ENCODE measurements around the gene GPR39.

GPR39 gene

DNA sequence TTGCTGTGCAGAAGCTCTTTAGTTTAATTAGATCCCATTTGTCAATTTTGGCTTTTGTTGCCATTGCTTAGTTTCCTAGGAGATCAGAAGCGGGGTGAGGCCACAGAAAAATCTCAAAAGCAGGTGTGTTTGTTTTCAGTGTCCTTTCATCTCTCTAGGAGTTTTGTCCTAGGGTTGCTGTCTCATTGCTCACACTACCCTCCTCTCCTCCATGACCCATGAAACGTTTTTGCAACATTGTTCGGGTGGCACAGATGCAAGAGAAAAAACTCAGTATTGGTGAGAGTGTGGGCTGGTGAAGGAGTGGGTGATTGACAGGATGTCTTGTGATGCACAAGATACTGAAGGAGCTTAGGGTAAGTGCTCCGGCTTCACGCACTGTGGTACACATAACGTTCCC, 149.8 kb downstream of the GPR39 start:
- Histone ChIP-seq H3K36me3 (ENCODE audit: control insufficient read depth in 1 of 2, insufficient read depth in 2 of 2, low read length in 2 of 2) (no peaks in the 10 kb centered on the region), H3K9ac (ENCODE audit: low read depth in 1 of 2, low read length in 2 of 2) (no peak overlapping the region), H3K27me3 (ENCODE audit: control insufficient read depth in 1 of 2, insufficient read depth in 2 of 2, low read length in 2 of 2) (no peaks in the 10 kb centered on the region), H3K27ac (ENCODE audit: low read depth, low read length) (no peak overlapping the region), H3K4me1 (ENCODE audit: control insufficient read depth in 1 of 2, insufficient read depth in 2 of 2, low read length in 2 of 2) (no peaks in the 10 kb centered on the region), H3K9me3 (ENCODE audit: control insufficient read depth in 1 of 2, low read length in 2 of 2) (no peaks in the 10 kb centered on the region), H3K4me3 (ENCODE audit: low read depth in 1 of 2, low read length in 2 of 2) (no peak overlapping the region)

DNA sequence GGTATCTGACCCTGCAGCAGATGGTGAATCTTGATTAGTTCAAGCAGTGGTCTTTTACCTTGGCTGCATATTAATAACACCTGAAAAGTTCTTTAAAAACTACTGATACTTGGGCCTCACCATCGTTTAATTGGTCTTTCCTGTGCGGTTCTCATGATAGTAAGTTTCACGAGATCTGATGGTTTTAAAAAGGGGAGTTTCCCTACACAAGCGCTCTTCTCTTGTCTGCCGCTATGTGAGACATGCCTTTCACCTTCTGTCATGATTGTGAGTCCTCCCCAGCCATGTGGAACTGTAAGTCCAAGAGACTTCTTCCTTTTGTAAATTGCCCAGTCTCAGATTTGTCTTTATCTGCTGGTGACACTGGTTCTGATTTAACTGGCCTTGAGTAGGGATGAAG, 151.1 kb downstream of the GPR39 start:
- H3K4me3 ChIP-seq (ENCODE audit: low read depth in 1 of 2, low read length in 2 of 2): no peak overlapping the region
- no peak overlapping the region for H3K9ac ChIP-seq (ENCODE audit: low read depth in 1 of 2, low read length in 2 of 2)
- H3K9me3 ChIP-seq (ENCODE audit: control insufficient read depth in 1 of 2, low read length in 2 of 2): no peaks in the 10 kb centered on the region
- H3K36me3 ChIP-seq (ENCODE audit: control insufficient read depth in 1 of 2, insufficient read depth in 2 of 2, low read length in 2 of 2): no peaks in the 10 kb centered on the region
- H3K4me1 ChIP-seq (ENCODE audit: control insufficient read depth in 1 of 2, insufficient read depth in 2 of 2, low read length in 2 of 2): no peaks in the 10 kb centered on the region
- no peak overlapping the region for H3K27ac ChIP-seq (ENCODE audit: low read depth, low read length)
- no peaks in the 10 kb centered on the region for H3K27me3 ChIP-seq (ENCODE audit: control insufficient read depth in 1 of 2, insufficient read depth in 2 of 2, low read length in 2 of 2)

DNA sequence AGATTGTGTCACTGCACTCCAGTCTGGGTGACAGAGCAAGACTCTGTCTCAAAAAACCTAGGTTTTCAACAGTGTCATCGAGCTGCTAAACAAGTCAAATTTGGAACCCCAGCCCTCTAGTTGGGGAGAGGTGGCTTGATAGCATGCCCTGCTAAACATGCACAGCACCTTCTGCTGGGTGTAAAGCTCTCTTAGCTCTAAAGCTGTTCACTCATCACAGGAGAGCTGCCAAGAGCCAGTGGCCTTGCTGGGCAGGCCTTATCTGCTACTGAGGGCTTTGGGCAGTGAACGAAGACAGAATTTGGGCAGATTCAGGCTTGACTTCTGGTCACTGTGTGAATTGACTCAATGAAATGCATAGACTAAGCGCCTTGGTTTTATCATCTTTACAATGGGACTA, 152.1 kb downstream of the GPR39 start:
- Histone ChIP-seq H3K4me3 (ENCODE audit: low read depth in 1 of 2, low read length in 2 of 2) (no peak overlapping the region), H3K4me1 (ENCODE audit: control insufficient read depth in 1 of 2, insufficient read depth in 2 of 2, low read length in 2 of 2) (no peaks in the 10 kb centered on the region), H3K27ac (ENCODE audit: low read depth, low read length) (no peak overlapping the region), H3K36me3 (ENCODE audit: control insufficient read depth in 1 of 2, insufficient read depth in 2 of 2, low read length in 2 of 2) (no peaks in the 10 kb centered on the region), H3K9me3 (ENCODE audit: control insufficient read depth in 1 of 2, low read length in 2 of 2) (no peaks in the 10 kb centered on the region), H3K27me3 (ENCODE audit: control insufficient read depth in 1 of 2, insufficient read depth in 2 of 2, low read length in 2 of 2) (no peaks in the 10 kb centered on the region), H3K9ac (ENCODE audit: low read depth in 1 of 2, low read length in 2 of 2) (no peak overlapping the region)

DNA sequence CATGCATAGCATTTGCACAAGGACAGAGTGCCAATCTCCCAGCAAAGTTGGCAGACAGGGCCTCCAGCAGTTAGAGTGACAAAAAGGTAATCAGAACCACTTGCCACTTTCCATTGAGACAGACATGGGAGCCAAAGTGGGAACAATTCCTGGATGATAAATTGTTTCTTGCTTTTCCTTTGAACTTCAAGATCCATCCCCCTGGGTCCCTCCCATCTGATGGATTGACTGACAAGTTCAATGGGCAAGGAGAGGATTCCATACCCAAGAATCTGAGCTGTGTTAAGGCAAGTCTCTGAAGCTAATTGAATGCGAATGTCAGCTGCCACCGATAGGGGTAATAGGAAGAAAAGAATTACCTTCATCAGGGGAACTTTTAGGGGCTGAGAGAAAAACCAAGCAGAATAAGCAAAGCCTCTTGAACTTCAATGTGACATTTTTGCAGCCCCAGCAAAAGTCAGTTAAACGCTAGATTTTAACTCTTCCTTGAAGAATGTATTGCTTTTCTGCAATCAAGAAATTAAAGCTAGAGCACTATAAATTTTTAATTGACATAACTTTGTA, 156.9 kb downstream of the GPR39 start:
- H3K4me1 ChIP-seq (ENCODE audit: control insufficient read depth in 1 of 2, insufficient read depth in 2 of 2, low read length in 2 of 2): no peaks in the 10 kb centered on the region
- H3K9ac ChIP-seq (ENCODE audit: low read depth in 1 of 2, low read length in 2 of 2): no peak overlapping the region
- no peak overlapping the region for H3K4me3 ChIP-seq (ENCODE audit: low read depth in 1 of 2, low read length in 2 of 2)
- no peaks in the 10 kb centered on the region for H3K36me3 ChIP-seq (ENCODE audit: control insufficient read depth in 1 of 2, insufficient read depth in 2 of 2, low read length in 2 of 2)
- H3K9me3 ChIP-seq (ENCODE audit: control insufficient read depth in 1 of 2, low read length in 2 of 2): no peaks in the 10 kb centered on the region
- no peak overlapping the region for H3K27ac ChIP-seq (ENCODE audit: low read depth, low read length)
- no peaks in the 10 kb centered on the region for H3K27me3 ChIP-seq (ENCODE audit: control insufficient read depth in 1 of 2, insufficient read depth in 2 of 2, low read length in 2 of 2)

DNA sequence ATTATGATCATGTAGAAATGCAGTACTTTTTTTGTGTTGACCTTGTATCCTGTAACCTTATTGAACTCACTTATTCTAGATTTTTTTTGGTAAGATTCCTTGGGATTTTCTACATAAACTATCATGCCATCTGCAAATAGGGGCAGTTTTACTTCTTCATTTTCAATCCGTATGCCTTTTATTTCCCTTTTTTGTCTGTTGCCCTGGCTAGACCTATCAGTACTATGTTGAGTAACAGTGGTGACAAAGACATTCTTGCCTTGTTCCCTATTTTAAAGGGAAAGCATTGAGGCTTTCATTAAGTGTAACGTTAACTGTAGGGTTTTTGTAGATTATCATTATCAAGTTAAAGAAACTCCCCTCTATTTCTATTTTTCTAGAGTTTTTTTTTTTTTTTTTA, 161.1 kb downstream of the GPR39 start:
- Histone ChIP-seq H3K36me3 (ENCODE audit: control insufficient read depth in 1 of 2, insufficient read depth in 2 of 2, low read length in 2 of 2) (no peaks in the 10 kb centered on the region), H3K4me1 (ENCODE audit: control insufficient read depth in 1 of 2, insufficient read depth in 2 of 2, low read length in 2 of 2) (no peaks in the 10 kb centered on the region), H3K27me3 (ENCODE audit: control insufficient read depth in 1 of 2, insufficient read depth in 2 of 2, low read length in 2 of 2) (no peaks in the 10 kb centered on the region), H3K9ac (ENCODE audit: low read depth in 1 of 2, low read length in 2 of 2) (no peak overlapping the region), H3K4me3 (ENCODE audit: low read depth in 1 of 2, low read length in 2 of 2) (no peak overlapping the region), H3K9me3 (ENCODE audit: control insufficient read depth in 1 of 2, low read length in 2 of 2) (no peaks in the 10 kb centered on the region), H3K27ac (ENCODE audit: low read depth, low read length) (no peak overlapping the region)

DNA sequence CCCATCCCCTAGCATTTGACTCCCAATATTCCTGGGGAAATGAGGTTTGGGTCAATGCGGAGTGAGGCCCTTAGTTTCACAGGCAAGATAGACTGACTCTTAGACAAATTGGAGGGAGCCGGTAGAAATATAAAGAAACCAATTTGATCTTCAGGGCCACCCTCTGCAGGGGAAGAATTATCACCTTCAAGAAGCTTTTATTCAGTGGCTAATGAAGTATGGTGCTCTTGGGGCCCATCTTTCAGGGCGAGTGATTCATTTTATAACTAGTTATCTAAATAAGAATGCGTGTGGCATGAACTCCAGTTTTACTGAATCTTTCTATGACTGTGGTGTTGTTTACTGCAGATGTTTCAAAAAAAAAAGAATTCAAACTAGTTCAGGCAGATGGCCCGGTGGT, 165.0 kb downstream of the GPR39 start:
- no peaks in the 10 kb centered on the region for H3K27me3 ChIP-seq (ENCODE audit: control insufficient read depth in 1 of 2, insufficient read depth in 2 of 2, low read length in 2 of 2)

DNA sequence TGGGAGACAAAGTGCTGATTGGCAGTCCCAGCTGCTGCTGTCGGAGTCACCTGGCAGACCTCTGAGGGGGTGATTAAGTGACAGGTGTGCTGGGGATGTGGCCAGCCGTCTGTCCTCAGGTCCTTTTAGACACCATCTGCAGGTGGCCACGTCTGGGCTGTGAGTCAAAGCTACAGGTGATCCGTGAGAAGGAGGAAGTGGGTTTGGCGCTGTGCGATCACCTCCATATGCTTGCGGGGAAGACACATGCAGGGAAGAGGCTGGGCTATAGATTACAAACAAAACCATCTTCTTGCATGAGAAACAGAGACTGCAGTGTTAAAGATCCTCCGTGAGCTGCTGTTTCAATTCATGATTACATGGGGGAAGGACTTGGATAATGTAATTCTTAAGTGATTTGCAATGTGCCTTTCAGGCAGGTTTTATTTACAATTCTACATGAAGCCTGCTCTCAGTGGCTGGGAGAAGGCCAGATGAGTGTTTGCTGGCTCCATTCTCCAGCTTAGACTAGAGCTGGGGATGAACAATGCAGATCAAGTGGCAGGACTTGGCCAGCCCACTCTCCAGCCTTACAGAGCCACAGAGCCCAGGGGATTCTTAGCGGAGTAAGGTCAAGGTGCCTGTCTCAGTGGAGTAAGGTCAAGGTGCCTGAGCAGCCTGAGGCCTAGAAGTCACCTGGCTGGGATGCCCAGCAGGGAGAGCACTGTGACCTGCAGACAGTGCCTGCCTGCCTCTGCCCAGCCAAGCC, 165.6 kb downstream of the GPR39 start:
- H3K4me1 ChIP-seq (ENCODE audit: control insufficient read depth in 1 of 2, insufficient read depth in 2 of 2, low read length in 2 of 2): no peaks in the 10 kb centered on the region
- H3K9ac ChIP-seq (ENCODE audit: low read depth in 1 of 2, low read length in 2 of 2): no peak overlapping the region
- H3K27ac ChIP-seq (ENCODE audit: low read depth, low read length): no peak overlapping the region
- no peaks in the 10 kb centered on the region for H3K9me3 ChIP-seq (ENCODE audit: control insufficient read depth in 1 of 2, low read length in 2 of 2)
- no peaks in the 10 kb centered on the region for H3K27me3 ChIP-seq (ENCODE audit: control insufficient read depth in 1 of 2, insufficient read depth in 2 of 2, low read length in 2 of 2)
- H3K36me3 ChIP-seq (ENCODE audit: control insufficient read depth in 1 of 2, insufficient read depth in 2 of 2, low read length in 2 of 2): no peaks in the 10 kb centered on the region
- no peak overlapping the region for H3K4me3 ChIP-seq (ENCODE audit: low read depth in 1 of 2, low read length in 2 of 2)

More for the DNA sequence above, 165.0 kb downstream of the GPR39 start:
- Histone ChIP-seq H3K36me3 (ENCODE audit: control insufficient read depth in 1 of 2, insufficient read depth in 2 of 2, low read length in 2 of 2) (no peaks in the 10 kb centered on the region), H3K27ac (ENCODE audit: low read depth, low read length) (no peak overlapping the region), H3K9ac (ENCODE audit: low read depth in 1 of 2, low read length in 2 of 2) (no peak overlapping the region), H3K9me3 (ENCODE audit: control insufficient read depth in 1 of 2, low read length in 2 of 2) (no peaks in the 10 kb centered on the region), H3K4me3 (ENCODE audit: low read depth in 1 of 2, low read length in 2 of 2) (no peak overlapping the region), H3K4me1 (ENCODE audit: control insufficient read depth in 1 of 2, insufficient read depth in 2 of 2, low read length in 2 of 2) (no peaks in the 10 kb centered on the region)

DNA sequence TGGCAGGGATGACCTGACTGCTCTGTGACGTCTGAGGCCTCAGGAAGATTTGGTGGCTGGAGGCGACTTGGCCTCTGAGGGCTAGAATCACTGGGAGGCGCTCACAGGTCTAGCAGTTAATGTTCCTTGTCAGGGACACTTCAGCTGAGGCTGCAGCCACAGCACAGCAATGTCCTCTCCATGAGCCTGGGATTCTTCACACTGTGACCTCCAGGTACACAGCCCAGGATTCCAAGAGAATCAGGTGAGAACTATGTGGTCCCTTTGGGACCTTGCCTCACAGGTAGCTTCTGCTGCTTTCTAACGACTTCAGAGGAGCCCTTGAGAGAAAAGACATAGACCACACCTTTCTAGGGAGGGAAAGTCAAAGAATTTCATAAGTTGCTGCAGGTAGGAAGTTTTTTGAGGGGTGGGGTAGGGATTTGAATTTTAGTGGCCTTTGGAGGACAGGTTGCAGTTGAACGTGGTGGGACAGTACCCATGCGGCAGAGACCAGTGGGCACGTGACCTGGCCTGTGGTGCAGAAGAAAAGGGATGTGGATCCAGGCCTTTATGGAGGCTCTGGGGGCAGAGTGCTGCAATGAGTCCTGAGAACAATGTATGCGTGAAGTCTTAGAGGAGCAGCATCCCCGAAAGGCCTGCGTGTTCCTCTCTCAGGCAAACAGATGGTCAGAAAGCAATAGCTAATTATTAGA, 167.2 kb downstream of the GPR39 start:
- no peak overlapping the region for H3K4me3 ChIP-seq (ENCODE audit: low read depth in 1 of 2, low read length in 2 of 2)
- no peaks in the 10 kb centered on the region for H3K36me3 ChIP-seq (ENCODE audit: control insufficient read depth in 1 of 2, insufficient read depth in 2 of 2, low read length in 2 of 2)

DNA sequence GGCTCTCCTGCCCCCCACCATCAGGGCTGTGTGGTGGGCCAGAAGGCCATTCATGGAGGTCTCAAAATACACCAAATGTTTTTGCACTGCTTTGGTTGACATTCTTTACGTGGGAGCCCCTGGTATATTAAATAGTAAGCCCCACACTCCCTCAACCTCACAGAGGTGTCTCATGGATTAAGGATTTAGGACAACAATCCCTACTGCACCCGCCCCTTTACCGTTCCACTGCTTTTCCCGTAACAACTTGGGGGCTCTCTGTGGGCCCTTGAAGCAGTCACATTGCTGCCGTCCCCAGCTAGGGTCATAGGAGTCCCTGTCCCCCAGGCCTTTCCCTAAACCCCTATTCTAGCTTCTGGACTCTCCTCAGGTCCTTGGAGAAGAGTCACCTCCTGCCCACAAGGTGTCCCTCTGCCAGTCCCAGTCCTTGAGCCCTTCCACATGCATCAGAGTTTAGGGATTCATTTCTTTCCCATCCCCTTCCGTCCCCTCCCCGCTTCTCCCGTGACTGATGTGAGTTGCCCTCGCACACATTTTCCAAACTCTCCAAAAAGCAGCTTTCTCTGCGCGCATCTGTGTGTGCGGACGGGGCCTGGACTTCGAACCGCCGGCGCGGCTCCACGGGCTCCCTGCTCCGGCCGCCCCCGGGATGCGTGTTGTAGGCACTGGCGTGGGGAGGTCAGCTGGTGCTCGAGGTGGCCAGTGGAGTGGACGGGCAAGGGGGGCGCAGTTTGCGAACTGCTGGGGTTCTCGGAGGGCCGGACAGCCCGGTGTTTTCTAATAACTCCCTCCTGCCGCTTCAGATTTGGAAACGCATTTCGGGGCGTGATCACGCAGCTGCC, 168.6 kb downstream of the GPR39 start:
- H3K27ac ChIP-seq (ENCODE audit: low read depth, low read length): no peak overlapping the region
- H3K4me3 ChIP-seq (ENCODE audit: low read depth in 1 of 2, low read length in 2 of 2): no peak overlapping the region
- H3K9ac ChIP-seq (ENCODE audit: low read depth in 1 of 2, low read length in 2 of 2): no peak overlapping the region
- no peaks in the 10 kb centered on the region for H3K9me3 ChIP-seq (ENCODE audit: control insufficient read depth in 1 of 2, low read length in 2 of 2)
- H3K27me3 ChIP-seq (ENCODE audit: control insufficient read depth in 1 of 2, insufficient read depth in 2 of 2, low read length in 2 of 2): no peaks in the 10 kb centered on the region
- no peaks in the 10 kb centered on the region for H3K36me3 ChIP-seq (ENCODE audit: control insufficient read depth in 1 of 2, insufficient read depth in 2 of 2, low read length in 2 of 2)
- no peaks in the 10 kb centered on the region for H3K4me1 ChIP-seq (ENCODE audit: control insufficient read depth in 1 of 2, insufficient read depth in 2 of 2, low read length in 2 of 2)

More for the DNA sequence above, 167.2 kb downstream of the GPR39 start:
- no peak overlapping the region for H3K27ac ChIP-seq (ENCODE audit: low read depth, low read length)
- H3K4me1 ChIP-seq (ENCODE audit: control insufficient read depth in 1 of 2, insufficient read depth in 2 of 2, low read length in 2 of 2): no peaks in the 10 kb centered on the region
- no peak overlapping the region for H3K9ac ChIP-seq (ENCODE audit: low read depth in 1 of 2, low read length in 2 of 2)
- no peaks in the 10 kb centered on the region for H3K9me3 ChIP-seq (ENCODE audit: control insufficient read depth in 1 of 2, low read length in 2 of 2)
- H3K27me3 ChIP-seq (ENCODE audit: control insufficient read depth in 1 of 2, insufficient read depth in 2 of 2, low read length in 2 of 2): no peaks in the 10 kb centered on the region

DNA sequence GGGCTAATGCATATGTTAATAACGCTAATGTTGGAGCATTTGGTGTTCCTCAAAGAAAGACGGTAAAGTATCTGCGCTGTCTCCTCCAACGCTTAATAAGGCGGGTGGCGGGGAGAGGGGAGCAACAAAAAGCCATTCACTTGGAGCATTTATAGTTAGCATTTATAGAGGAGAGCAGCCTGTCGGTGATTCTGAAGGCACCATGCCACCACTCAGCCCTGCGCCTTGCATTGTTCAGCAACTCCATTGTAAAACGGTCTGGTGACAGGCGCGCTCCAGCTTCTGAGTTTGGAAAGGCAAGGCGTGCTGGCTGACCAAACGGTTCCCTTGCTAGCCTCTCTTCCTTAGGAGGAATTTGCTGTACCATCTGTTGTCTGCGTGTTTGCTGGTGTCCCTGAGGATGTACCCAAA, 169.5 kb downstream of the GPR39 start:
- Histone ChIP-seq H3K36me3 (ENCODE audit: control insufficient read depth in 1 of 2, insufficient read depth in 2 of 2, low read length in 2 of 2) (no peaks in the 10 kb centered on the region), H3K9ac (ENCODE audit: low read depth in 1 of 2, low read length in 2 of 2) (no peak overlapping the region), H3K9me3 (ENCODE audit: control insufficient read depth in 1 of 2, low read length in 2 of 2) (no peaks in the 10 kb centered on the region), H3K27me3 (ENCODE audit: control insufficient read depth in 1 of 2, insufficient read depth in 2 of 2, low read length in 2 of 2) (no peaks in the 10 kb centered on the region), H3K4me3 (ENCODE audit: low read depth in 1 of 2, low read length in 2 of 2) (no peak overlapping the region), H3K4me1 (ENCODE audit: control insufficient read depth in 1 of 2, insufficient read depth in 2 of 2, low read length in 2 of 2) (no peaks in the 10 kb centered on the region), H3K27ac (ENCODE audit: low read depth, low read length) (no peak overlapping the region)

Data from duodenal mucosa (tissue), 2 donors.